GM23338 (cell line): Measurements from ENCODE around the gene VPS4A. TPM values are rescaled to one million over a fixed set of nuclear protein-coding genes. Genes with fewer than 3 reads are reported as not detected.
"Not testable (repeated sequence)": the region's sequence is repeated elsewhere in the genome, so short reads cannot be mapped to it uniquely, and the experiment has no call there.

Experiments
- ATAC-seq: fragments of 200-7000 bp; cut with Tn5 transposase; 3 replicates; pipeline ENCODE4 v1.9.1; 2020
- DNase-seq: peaks from one replicate; pipeline ENCODE4 v3.0.0-alpha.2; 2015; ENCODE audit warnings: low spot score
- H2AFZ ChIP-seq: fragments of 200-600 bp; sonication (generic); 2 replicates; pipeline ENCODE4 v1.8.0; 2016; ENCODE audit warnings: antibody characterized with exemption, mild to moderate bottlenecking, moderate library complexity
- H3F3A ChIP-seq: fragments of 200-600 bp; sonication (generic); replicated peaks from 2 replicates; pipeline ENCODE4 v1.8.0; 2017; ENCODE audit warnings: antibody characterized with exemption, mixed run types, low read depth
- H3K27ac ChIP-seq: fragments of 200-600 bp; sonication (generic); 2 replicates; pipeline ENCODE4 v1.6.1; 2016; ENCODE audit warnings: low read depth
- H3K27me3 ChIP-seq: fragments of 200-600 bp; sonication (generic); 2 replicates; pipeline ENCODE4 v1.8.0; 2016; ENCODE audit warnings: mild to moderate bottlenecking, mixed run types, moderate library complexity; ENCODE audit not compliant: insufficient read depth
- H3K36me3 ChIP-seq: fragments of 200-600 bp; sonication (generic); 2 replicates; pipeline ENCODE4 v1.8.0; 2016; ENCODE audit warnings: mild to moderate bottlenecking; ENCODE audit not compliant: insufficient read depth
- H3K4me1 ChIP-seq: fragments of 200-600 bp; sonication (generic); 2 replicates; pipeline ENCODE4 v1.8.0; 2016; ENCODE audit warnings: mild to moderate bottlenecking, moderate library complexity; ENCODE audit not compliant: insufficient read depth
- H3K4me2 ChIP-seq: fragments of 200-600 bp; sonication (generic); 2 replicates; pipeline ENCODE4 v1.7.1; 2017; ENCODE audit warnings: mixed run types
- H3K4me3 ChIP-seq: fragments of 200-600 bp; sonication (generic); 2 replicates; pipeline ENCODE4 v1.6.1; 2016; ENCODE audit warnings: mixed run types
- H3K79me2 ChIP-seq: fragments of 200-600 bp; sonication (generic); replicated peaks from 2 replicates; pipeline ENCODE4 v1.8.0; 2017; ENCODE audit warnings: mild to moderate bottlenecking; ENCODE audit not compliant: insufficient read depth
- H3K9me2 ChIP-seq: fragments of 200-600 bp; sonication (generic); 2 replicates; pipeline ENCODE4 v1.8.0; 2017; ENCODE audit not compliant: insufficient read depth
- H4K20me1 ChIP-seq: fragments of 200-600 bp; sonication (generic); replicated peaks from 2 replicates; pipeline ENCODE4 v1.8.0; 2017; ENCODE audit warnings: mild to moderate bottlenecking; ENCODE audit not compliant: insufficient read depth
- H3K27ac Mint-ChIP-seq: 2 replicates; pipeline ENCODE4 v1.8.0; 2020; ENCODE audit warnings: inconsistent platforms, mild to moderate bottlenecking, moderate library complexity, mixed read lengths
- H3K27me3 Mint-ChIP-seq: 3 replicates; pipeline ENCODE4 v1.8.0; 2022; ENCODE audit warnings: low read depth, mild to moderate bottlenecking, moderate library complexity, mixed read lengths, inconsistent platforms; ENCODE audit not compliant: insufficient read depth, poor library complexity
- H3K36me3 Mint-ChIP-seq: 3 replicates; pipeline ENCODE4 v1.8.0; 2021; ENCODE audit warnings: low read depth, mild to moderate bottlenecking, inconsistent platforms, moderate library complexity, mixed read lengths
- H3K4me1 Mint-ChIP-seq: 3 replicates; pipeline ENCODE4 v1.8.0; 2020; ENCODE audit warnings: mild to moderate bottlenecking, inconsistent platforms, mixed read lengths
- H3K4me3 Mint-ChIP-seq: 3 replicates; pipeline ENCODE4 v1.8.0; 2021; ENCODE audit warnings: moderate library complexity, mild to moderate bottlenecking, inconsistent platforms, mixed read lengths
- H3K9me3 Mint-ChIP-seq: 3 replicates; pipeline ENCODE4 v1.8.0; 2020; ENCODE audit warnings: moderate library complexity, mild to moderate bottlenecking, inconsistent platforms, mixed read lengths
- CREB1 ChIP-seq: fragments of 250-450 bp; sonication (Bioruptor Pico); IDR thresholded peaks from 2 replicates; pipeline ENCODE4 v1.5.0; 2020; ENCODE audit warnings: low read depth, mild to moderate bottlenecking, moderate library complexity
- EZH2 ChIP-seq: fragments of 200-600 bp; sonication (generic); IDR thresholded peaks from one replicate; pipeline ENCODE4 v1.8.0; 2017; ENCODE audit warnings: antibody characterized with exemption, mild to moderate bottlenecking, low read depth; ENCODE audit not compliant: unreplicated experiment
- EZH2phosphoT487 ChIP-seq: fragments of 200-600 bp; sonication (generic); IDR thresholded peaks from one replicate; pipeline ENCODE4 v1.8.1; 2018; ENCODE audit warnings: antibody characterized with exemption; ENCODE audit not compliant: unreplicated experiment
- POLR2AphosphoS5 ChIP-seq: IDR thresholded peaks from 2 replicates; pipeline ENCODE4 v1.6.1; 2016; ENCODE audit warnings: antibody characterized with exemption, low read depth
- STAT1 ChIP-seq: IDR thresholded peaks from one replicate; pipeline ENCODE4 v1.6.1; 2016; ENCODE audit warnings: antibody characterized with exemption; ENCODE audit not compliant: unreplicated experiment
- ZNF114 ChIP-seq: fragments of 250-450 bp; sonication (Bioruptor Pico); IDR thresholded peaks from 2 replicates; pipeline ENCODE4 v1.5.0; 2020; ENCODE audit warnings: mild to moderate bottlenecking, moderate library complexity
- polyA plus RNA-seq: library from polyadenylated mRNA; unstranded; fragments of >200 nt; fragmentation: Nextera tagmentation; extraction: Ambion mirVana; gene quantifications from 2 replicates; pipeline ENCODE4 v1.2.1, GENCODE V29; 2016
- total RNA-seq: library from RNA; depleted of rRNA; stranded (reverse); fragments of >200 nt; shearing (Covaris generic); gene quantifications from 2 replicates; pipeline ENCODE4 v1.2.3, GENCODE V29; 2014
- TF ChIP-seq, protein P1 (sequence below): IDR thresholded peaks from one replicate; pipeline ENCODE4 v1.6.1; 2018; ENCODE audit warnings: antibody characterized with exemption; ENCODE audit not compliant: unreplicated experiment
- TF ChIP-seq, protein P2 (sequence below): IDR thresholded peaks from 2 replicates; pipeline ENCODE4 v1.6.1; 2016; ENCODE audit warnings: antibody characterized with exemption

VPS4A gene
- total and polyA plus RNA-seq, 2 experiments from 2014 or later = 29.1 to 32.7 TPM

DNA sequence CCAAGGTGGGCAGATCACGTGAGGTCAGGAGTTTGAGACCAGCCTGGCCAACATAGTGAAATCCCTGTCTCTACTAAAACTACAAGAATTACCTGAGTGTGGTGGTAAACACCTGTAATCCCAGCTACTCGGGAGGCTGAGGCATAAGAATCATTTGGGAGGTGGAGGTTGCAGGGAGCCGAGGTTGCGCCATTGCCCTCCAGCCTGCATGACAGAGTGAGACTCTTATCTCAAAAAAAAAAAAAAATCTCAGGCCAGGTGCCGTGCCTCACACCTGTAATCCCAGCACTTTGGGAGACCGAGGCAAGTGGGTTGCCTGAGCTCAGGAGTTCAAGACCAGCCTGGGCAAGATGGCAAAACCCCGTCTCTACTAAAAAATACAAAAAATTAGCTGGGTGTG, 14.4 kb upstream of the VPS4A start:
- H3K9me2 ChIP-seq, H3K27ac ChIP-seq: not testable (repeated sequence)

DNA sequence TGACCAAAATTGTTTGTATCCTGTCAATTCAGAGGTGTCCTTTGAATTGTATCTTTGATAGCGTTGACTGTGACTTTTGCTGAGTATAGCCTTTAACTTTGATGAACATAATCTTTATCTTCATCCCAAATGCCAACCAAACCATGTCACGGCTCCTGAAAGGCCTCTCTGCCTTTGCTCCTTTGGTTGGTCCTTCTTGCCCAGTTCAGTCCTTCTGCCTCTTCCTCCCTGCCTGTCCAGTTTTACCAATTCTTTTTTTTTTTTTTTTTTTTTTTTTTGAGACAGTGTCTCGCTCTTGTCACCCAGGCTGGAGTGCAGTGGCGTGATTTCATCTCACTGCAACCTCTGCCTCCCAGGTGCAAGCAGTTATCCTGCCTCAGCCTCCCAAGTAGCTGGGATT, 12.9 kb upstream of the VPS4A start:
- Mint-ChIP-seq H3K9me3 (no peaks in the 10 kb centered on the region), H3K4me1 (no peaks in the 10 kb centered on the region), H3K4me3 (no peak overlapping the region), H3K27me3 (peaks cover 1% of the 10 kb centered on the region), H3K27ac (no peak overlapping the region), H3K36me3 (peaks cover 16% of the 10 kb centered on the region)
- H3K27me3 ChIP-seq = no peaks in the 10 kb centered on the region
- no peak overlapping the region for H3K4me3 ChIP-seq
- no peaks in the 10 kb centered on the region for H3K9me2 ChIP-seq
- peaks cover 4% of the 10 kb centered on the region; the same call in 1 of the 2 replicates for H3F3A ChIP-seq
- H3K4me2 ChIP-seq = no peak overlapping the region
- no peak overlapping the region for H3K27ac ChIP-seq
- no peaks in the 10 kb centered on the region; the same call in 1 of the 2 replicates for H4K20me1 ChIP-seq
- ATAC-seq (no peak), DNase-seq (no peak)
- TF ChIP-seq CREB1 (CRISPR knock-in tag) (no peak), ZNF114 (CRISPR knock-in tag) (no peak), STAT1 (no peak), EZH2 (no peak), POLR2AphosphoS5 (no peak), EZH2phosphoT487 (no peak)
- TF ChIP-seq, protein P1, sequence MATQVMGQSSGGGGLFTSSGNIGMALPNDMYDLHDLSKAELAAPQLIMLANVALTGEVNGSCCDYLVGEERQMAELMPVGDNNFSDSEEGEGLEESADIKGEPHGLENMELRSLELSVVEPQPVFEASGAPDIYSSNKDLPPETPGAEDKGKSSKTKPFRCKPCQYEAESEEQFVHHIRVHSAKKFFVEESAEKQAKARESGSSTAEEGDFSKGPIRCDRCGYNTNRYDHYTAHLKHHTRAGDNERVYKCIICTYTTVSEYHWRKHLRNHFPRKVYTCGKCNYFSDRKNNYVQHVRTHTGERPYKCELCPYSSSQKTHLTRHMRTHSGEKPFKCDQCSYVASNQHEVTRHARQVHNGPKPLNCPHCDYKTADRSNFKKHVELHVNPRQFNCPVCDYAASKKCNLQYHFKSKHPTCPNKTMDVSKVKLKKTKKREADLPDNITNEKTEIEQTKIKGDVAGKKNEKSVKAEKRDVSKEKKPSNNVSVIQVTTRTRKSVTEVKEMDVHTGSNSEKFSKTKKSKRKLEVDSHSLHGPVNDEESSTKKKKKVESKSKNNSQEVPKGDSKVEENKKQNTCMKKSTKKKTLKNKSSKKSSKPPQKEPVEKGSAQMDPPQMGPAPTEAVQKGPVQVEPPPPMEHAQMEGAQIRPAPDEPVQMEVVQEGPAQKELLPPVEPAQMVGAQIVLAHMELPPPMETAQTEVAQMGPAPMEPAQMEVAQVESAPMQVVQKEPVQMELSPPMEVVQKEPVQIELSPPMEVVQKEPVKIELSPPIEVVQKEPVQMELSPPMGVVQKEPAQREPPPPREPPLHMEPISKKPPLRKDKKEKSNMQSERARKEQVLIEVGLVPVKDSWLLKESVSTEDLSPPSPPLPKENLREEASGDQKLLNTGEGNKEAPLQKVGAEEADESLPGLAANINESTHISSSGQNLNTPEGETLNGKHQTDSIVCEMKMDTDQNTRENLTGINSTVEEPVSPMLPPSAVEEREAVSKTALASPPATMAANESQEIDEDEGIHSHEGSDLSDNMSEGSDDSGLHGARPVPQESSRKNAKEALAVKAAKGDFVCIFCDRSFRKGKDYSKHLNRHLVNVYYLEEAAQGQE = no peak
- TF ChIP-seq, protein P2, sequence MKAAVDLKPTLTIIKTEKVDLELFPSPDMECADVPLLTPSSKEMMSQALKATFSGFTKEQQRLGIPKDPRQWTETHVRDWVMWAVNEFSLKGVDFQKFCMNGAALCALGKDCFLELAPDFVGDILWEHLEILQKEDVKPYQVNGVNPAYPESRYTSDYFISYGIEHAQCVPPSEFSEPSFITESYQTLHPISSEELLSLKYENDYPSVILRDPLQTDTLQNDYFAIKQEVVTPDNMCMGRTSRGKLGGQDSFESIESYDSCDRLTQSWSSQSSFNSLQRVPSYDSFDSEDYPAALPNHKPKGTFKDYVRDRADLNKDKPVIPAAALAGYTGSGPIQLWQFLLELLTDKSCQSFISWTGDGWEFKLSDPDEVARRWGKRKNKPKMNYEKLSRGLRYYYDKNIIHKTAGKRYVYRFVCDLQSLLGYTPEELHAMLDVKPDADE = no peak
- no peak overlapping the region for H2AFZ ChIP-seq
- H3K4me1 ChIP-seq = no peaks in the 10 kb centered on the region
- H3K36me3 ChIP-seq = 0 out of 2 replicates have a peak, but pooled peaks cover 3% of the 10 kb centered on the region
- H3K79me2 ChIP-seq = no peaks in the 10 kb centered on the region

More for the DNA sequence above, 14.4 kb upstream of the VPS4A start:
- not testable (repeated sequence) for H3K79me2 ChIP-seq, H3K27me3 Mint-ChIP-seq, H2AFZ ChIP-seq, H3K4me2 ChIP-seq, H4K20me1 ChIP-seq, ATAC-seq, H3K27me3 ChIP-seq, H3F3A ChIP-seq, H3K27ac Mint-ChIP-seq, H3K4me3 Mint-ChIP-seq, DNase-seq, H3K9me3 Mint-ChIP-seq, H3K36me3 ChIP-seq, H3K4me1 Mint-ChIP-seq, H3K4me1 ChIP-seq, H3K4me3 ChIP-seq
- H3K36me3 Mint-ChIP-seq = peaks cover 16% of the 10 kb centered on the region
